NCI-H510A (cell line): ENCODE results near the gene CORO7.

Experiments
- DNase-seq: peaks from one replicate; lab custom pipeline; 2025; lab: John Stamatoyannopoulos, UW

CORO7 gene

DNA sequence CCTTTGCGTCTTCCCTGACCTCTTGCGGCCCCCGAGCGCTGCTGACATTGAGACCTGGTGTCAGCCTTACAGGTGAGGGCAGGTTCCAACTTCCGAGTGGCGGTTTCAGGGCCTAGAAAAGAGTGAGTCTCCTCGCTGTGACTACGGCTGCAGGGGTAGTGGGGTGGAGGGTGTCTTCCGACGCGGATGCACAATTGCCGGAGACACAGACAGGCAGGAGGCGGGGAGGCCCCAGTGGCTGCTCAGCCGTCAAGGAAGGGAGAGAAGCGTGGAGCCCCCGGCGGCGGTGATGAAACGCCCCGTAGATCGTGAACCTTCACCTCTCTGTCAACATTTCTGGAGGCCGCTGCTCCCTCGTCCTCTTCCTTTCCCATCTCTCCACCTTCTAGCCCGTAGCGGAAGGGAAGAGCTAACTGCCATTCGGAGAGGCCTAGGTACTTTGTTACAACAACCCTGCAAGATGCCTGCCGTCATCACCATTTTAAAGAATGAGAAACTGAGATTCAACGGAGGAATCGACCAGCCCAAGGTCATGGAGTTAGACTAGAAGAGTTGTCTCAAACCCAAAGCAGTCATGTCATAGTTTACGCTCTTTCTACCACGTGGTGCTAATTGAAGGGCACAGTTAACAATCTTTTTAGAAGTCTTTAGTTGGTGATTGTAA is 9.8 kb upstream of the CORO7 start:
- DNase-seq, result no peak

DNA sequence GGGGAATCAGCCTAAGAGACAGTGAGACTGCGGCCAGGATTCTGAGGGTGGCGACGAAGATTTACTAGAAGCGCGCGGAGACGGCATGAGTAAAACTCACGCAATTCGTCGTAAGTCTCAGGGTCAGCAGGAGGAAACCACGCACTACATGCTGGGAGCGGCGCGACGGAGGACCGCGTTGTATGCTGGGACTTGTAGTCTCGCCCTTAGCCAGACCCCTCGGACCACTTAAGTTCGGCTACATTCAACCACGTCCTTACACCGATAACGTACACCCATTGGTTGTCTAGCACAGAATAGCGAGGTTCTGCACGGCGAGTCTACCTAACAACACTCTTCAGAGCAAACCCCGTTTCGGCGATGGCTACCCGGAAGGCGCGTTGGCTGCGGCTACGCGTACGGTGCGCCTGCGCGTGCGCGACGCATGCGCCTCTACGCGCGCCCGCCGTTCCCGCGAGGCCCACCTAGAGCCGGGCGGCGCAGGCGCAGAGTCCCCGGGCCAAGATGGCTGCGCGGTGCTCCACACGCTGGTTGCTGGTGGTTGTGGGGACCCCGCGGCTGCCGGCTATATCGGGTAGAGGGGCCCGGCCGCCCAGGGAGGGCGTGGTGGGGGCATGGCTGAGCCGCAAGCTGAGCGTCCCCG is 9.1 kb upstream of the CORO7 start, which contains the start of gene DNAJA3:
Gene DNAJA3, plus strand, starts transcription at position 491 of the 643 bp plus-strand sequence. Its CDS starts 14 bp downstream, at position 505.
- peak; percentile 76 for DNase-seq

DNA sequence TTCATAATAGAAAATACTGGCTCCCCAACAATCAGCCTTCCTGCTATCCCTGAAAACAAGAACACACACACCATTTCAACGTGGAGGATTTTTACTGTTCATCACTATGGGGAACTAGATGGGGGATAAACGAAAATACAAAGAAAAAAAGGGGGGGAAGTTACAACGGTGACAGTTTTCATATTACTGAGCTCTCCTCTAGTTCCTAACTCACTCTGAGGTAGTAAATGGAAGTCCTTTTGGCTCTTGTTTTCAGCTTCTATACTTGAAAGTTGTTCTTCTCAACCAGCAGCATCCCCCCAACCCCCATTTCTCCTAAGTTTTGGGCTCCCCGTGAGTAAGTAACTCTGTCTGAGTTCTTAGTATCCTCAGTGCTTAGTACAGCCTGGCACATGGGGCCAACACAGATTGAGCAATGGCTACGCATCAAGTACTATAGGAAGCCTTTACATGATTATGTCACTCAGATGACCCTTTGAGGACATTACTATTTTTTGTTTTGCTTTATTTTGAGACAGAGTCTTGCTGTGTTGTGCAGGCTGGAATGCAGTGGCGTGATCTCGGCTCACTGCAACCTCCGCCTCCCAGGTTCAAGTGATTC is 4.2 kb upstream of the CORO7 start:
- DNase-seq, result no peak

DNA sequence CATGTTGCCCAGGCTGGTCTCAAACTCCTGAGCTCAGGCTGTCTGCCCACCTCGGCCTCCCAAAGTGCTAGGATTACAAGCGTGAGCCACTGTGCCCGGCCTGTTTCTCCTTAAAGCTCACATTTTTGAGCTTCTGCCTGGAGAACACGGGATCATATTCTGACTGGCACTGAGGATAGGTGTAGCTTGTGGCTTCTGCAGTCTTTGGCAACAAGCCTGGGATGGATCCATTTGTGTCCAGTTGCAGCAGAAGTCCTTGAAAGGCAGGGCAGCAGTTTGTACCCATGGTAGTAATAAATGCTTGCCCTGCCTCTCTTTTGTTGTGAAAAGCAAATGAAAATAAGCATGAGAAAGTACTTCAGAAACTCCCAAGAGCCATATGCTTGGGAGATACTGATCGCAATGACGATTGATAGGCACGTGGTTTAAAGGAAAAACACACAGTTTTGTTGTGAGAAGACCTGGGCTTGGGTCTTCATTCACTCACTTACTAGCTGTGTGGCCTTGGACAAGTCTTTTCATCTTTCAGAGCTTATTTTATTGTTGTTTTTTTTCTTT is 3.1 kb upstream of the CORO7 start:
- DNase-seq, result no peak

DNA sequence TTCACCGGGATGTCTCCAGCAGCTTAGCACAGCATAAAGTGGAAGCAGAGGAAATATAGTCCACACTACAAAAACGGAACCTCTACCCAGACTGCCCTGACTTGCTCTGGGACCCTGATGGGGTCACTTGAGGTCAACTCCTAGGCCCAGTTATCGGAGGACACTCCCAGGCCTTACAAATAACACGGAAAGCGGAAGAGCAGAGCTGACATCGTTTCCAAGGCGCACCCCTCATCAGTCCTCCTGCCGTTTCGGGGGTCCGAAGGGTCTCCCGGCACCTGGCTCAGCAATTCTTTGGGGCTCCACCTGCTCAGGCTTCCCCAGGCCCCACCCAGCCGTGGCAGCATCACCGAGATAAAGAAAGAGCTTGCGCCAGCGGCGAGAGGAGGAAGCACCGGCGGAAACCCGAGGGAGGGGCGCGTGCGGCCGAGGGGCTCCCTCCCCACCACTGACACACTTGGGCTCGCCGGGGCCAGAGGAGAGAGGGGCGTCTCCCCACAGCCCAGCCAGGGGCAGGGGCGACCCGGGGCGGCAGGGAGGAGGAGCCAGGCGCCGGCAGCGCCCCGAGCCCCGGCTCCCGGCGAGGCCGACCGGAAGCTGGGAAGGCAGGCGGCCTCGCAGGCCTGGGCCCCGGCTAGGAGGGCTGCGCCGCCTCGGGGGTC is 727 bp downstream of the CORO7 start:
- DNase-seq, result no peak

DNA sequence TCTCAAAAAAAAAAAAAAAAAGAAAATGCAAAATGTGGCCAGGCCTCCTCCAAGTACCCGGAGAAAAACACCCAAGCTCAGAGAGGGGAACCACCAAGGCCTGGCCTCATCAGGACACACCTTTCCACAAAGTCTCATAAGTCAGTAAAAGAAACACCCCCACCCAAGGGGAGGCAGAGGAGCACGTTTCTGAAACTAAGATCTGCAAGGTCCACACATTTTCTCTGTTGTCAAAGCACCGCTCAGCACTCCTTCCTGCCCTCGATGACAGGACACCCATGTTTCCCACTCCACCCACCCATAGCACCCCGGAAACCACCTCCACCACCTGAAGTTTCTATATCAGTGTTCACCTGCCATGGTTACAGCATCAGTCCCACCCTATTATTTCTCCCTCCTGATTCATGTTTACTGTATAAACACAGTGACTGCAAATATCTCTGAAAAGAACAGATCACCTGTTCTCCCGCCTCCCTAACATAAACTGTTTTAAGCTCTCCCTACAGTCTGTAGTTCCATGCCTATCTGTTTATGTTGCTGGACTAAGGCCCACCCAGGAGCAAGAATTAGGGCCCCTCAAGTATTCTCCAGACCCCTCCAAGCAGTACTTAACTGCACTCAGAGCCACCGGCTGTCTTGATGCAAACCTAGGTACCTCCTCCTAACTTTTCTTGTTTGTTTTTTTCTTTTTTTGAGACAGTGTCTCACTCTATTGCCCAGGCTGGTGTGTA is 2.0 kb downstream of the CORO7 start:
- no peak for DNase-seq

DNA sequence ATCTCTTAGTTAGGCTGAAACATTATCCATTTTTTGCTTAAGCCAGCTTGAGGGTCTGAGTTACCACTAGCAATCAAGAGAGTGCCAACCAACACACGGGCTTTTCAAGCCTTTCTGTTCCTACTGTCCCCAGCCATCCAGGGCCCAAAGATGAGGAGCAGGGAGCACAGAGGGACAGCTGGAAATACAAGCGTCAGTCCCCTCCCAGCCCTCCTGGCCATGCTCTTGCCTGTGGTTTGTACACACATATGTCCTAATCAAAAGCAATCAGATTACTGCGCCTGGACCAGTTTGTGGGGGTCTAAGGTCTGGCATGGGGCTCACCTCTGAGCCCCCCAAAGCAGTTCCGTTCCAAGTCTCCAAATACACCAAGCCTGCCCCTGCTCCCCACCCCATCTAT is 3.5 kb downstream of the CORO7 start:
- DNase-seq, result no peak

DNA sequence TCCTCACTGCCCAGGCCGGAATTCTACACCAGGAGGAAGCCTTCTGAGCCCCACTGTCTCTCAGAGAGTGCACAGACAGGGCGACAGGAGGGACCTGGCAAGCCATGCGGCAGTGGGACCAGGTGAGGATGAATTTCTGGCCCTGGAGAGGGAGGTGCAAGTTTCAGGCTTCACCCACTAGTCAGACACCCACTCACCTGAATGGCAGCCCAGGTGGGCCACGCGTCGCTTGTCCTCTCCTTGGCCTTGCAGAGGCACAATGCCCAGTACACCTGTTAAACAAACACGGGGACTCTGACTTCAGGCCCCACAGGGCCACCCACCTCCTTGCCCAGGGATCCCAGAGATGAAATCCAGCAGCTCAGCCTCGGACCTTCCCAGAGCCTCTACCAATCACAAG is 4.2 kb downstream of the CORO7 start:
- DNase-seq, result no peak

DNA sequence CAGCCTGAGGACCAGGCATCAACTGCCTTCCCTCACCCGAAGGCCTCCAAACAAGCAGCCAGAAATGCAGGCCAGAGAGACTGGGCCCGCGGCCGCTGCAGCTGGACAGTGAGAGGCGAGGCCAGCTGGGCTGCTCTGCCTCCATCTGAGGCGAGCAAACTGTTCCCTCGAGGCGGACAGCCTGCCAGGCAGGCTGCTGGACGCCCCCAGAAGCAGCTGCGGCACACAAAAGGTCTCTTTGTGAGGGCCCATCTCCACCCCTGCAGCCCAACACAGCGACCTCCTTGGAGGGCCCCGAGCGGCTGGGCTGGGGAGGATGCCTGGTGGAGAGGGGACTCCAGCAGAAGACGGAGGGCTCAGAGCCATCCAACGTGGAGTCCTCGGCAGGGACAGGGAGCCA is 4.7 kb downstream of the CORO7 start:
- DNase-seq, result no peak

DNA sequence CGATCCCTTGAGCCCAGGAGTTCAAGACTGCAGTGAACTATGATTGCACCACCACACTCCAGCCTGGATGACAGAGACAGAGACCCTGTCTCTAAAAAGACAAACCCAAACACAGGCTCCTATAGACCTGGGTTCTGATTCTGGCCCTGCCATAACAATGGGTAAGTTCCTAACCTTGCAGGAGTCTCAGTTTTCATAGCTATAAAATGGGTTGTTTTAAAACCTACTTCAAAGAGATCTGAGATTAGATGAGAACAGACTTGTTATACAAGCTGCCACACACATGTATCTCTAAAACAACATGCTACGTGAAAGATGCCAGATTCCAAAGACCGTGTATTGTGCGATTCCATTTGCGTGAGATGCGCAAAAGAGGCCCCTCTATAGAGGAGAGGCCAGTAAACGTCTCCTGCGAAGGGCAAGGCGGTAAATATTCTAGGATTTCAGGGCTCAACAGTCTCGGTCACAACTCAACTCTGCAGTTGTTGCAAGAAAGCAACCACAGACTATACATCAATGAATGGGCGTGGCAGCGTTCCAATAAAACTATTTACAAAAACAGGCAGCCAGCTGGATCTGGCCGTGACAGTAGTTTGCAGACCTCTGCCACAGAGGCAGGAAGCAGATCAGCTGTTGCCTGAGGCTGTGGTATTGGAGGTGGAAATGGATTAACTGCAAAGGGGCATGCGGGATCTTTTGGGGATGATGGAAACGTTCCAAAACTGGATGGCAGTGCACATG is 5.9 kb downstream of the CORO7 start:
- DNase-seq, result no peak

DNA sequence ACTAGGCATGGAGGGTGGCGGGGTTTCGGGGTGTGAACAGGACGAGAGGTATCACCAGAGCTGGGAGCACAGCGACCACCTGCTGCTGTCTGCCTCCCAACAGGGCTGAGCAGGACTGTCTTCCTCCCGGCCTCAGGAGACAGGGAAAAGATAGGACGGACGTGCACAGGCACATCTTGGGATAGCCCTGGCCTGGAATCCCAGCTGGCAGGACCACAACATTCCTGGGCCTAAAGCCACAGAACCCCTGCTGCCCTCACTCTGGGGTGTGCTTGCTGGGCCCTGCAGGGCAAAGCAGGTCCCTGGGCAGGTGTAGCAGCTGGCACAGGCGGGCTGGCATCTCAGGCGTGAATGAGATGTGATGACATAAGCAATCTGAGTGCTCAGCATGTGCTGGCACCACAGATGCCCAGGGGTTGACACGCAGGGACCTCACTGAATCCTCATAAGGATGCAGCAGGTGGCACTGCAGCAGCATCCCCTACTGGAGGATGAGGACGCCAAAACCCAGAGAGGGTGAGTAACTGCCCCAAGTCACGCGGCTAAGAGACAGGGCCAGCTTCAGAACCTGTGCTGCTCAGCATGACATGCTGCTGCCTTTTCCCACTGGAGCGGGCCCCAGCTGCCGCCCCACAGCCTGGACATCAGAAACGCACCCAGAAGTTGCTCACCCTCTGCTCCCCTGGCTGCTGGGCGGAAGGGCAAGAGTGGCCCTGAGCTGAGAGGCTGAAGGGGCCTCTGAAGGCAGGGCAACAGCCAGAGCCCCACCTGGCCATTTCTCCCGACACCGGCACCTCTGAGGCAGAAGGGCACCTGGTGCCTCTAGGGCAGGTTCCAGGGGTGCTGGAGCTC is 7.1 kb downstream of the CORO7 start:
- no peak for DNase-seq

DNA sequence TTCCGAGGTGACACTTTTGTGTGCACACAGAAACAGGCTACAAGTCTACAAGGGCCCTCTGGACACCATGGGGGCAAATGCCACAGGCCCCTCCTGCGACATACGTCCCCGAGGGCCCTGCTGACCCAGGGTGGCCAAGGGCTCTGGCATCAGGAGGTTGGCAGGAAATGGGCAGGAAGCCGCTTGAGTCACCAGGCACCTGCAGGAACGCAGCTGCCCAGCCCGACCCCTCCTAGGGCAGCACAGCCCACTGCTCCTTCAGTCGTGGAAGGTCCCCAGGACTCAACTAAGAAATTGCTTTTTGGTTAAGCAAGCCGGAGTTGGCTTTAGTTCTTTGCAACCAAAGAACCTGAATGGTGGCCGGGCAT is 8.1 kb downstream of the CORO7 start:
- no peak for DNase-seq

DNA sequence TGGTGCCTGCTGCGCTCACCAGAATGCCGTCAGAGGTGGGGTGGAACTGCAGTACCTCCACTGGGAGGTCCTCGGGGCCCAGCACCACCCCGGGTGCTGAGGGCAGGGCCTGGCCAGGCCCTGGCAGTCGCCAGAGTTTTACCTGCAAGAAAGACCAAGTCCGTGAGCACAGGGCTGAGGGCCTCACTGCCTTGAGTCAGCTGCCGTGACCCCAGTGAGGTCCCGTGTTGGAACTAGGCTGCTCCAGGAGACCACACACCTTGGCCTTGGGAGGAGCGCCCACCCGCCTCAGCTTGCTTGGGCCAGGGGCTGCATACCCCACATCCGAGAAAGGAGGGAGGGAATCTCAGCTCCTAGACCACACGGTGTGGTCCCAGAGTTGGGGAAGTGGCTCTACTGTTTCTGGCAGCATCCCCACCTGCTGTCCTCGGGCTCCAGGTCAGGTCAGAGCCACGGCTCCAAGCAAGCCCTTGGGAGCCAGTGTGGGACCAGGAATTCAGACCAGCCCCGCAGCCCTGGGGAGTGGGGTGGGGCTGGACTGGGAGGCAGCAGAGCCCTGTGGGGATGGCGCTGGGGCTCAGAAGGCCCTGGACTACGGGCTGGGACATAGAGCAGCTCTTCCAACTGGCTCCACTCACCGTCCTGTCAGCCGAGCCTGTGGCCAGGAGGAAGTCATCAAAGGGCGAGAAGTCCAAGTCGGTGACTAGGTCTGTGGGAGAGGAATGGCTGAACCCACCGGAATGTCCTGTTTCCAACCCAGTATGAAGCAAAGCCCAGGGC is 8.7 kb downstream of the CORO7 start:
- no peak for DNase-seq

DNA sequence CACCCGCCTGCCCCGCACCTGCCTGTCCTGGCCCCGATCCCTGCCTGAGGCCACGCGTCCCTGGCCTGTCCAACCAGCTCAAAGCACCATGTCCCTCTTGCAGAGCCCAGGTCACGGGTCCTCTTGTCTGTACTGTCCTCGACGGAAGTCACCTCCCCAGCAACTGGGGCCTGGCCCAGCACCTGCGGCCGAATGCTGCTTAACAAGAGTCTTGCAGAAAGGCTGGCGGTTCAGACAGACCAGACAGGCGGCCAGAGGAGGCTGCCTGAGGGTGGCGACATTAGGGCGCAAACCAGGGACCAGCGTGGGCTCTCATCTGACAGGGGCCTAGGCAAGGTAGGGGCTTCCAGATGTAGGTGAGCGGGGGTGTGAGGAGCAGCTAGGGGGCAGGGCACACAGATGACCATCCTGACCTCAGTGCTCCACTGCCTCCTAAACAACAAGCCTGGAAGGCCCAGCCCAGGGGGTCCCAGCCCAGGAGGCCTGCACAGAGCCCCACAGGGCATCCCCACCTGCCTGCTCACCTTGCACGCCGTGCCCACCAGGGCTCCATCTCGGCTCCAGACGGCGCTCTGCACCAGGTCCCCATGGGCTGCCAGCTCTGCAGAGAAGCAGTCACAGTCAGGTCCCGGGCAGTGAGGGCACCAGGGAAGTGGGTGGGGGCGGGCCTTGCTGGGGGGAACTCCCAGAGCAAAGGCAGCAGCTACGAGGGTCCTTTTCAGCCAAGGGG is 11.3 kb downstream of the CORO7 start:
- DNase-seq, result no peak

DNA sequence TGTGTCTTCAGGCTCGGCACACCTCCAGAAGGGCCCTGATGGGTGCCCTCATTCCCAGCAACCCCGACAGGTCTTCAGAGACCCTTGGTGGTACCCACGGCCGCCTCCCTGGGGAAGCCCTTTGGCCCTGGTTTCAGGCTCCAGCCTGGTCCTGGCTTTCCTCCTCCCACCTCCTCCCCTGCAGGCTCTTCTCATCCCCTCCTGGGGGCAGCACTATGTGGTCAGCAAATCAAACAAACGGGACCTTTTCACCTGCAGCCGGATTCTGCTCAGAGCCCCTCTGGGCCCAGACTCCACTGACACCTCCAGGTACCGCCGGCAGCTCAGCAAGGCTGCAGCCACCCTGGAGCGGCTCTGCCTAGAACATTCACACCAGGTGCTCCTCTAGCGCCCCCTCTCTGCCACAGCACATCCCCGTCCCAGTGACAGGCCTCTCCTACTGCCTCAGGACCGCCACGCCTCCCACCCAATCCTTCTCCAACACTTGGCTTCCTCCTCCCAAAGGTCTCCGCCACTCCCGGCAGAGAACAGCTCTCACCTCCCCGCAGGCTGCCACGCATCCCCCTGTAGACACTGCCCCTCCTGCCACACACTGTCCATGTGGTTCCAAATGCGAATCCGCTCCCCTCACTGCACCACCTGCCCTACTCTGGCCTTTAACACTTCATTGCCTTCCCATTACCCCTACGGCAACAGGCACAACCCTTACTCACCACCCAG is 12.0 kb downstream of the CORO7 start:
- peak; percentile 24 for DNase-seq

DNA sequence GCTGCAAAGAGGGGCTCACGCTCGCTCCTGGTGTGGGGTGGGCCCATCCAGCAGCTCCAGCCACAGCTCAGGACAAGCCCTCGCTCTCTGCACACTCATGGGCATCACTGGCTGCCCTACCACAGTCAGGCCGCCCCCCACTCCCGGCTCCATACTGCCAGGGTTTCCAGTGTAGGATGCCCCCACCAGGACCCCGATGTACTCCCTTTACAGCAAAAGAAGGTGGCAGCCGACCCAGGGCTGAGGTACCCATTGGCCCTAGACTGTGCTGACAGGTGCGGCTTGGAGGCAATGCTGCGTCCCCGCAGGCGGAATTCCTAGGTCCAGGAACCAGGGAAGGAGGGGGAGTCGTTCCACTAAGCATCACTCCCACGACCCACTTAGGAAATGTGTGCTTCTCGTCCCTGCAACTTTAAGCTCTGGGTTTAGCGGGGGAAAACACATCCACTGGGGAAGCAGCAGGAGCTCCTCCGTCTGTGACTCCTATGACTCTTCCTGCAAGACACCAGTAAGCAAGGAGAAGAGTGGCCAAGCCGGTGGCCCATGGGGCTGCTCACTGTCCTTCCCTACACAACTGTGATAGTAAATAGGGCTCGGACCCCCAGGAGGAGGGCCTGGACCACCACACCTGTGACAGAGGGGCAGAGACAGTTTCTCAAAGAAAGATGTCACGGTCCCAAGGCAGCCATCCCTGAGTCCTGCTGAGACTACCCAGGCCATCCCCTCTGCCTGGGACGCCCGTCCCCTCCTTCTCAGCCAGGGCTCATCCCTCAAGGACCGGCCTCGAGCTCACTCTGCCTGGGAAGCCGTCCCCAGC is 13.1 kb downstream of the CORO7 start:
- DNase-seq, result no peak

DNA sequence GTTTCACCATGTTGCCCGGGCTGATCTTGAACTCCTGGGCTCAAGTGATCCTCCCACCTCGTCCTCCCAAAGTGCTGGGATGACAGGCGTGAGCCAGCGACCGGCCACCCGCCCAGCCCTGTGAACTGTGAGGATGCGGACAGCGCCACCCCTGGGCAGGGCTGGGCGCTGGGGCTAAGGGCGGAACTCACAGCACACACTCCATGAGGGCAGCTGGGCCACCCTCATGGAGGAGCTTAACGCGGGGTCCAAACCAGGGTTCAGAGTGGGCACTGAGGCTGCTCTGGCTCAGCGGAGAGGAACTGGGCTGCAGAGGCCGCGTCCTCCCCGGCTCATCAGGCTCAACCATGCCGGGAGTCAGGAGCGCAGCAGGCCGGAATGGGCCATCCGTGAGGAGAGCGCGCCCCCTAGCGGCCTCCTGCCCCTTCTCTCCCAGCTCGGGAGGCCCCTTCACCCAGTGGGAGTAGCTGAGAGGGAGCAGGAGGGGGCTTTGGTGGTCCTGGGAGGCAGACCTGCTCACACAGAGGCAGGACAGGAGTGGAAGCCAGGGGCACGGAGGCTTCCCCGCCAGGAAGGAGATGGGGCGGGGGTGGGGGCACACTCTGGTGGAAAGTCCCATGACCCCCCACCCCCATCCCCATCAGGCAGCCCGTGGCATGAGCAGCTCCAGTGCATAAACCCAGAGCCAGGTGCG is 13.8 kb downstream of the CORO7 start:
- DNase-seq, result peak; percentile 26
